ENCODE results near the gene SERPINB3.
"Not testable (repeated sequence)": the region's sequence is repeated elsewhere in the genome, so short reads cannot be mapped to it uniquely, and the experiment has no call there.

SERPINB3 gene

GRCh38 chr18:63661750-63662149, at the start of gene SERPINB3:
Gene SERPINB3 (minus strand): TSS chr18:63661893. CDS start chr18:63661216, 677 bp downstream.
- DNase-seq (ENCODE audit: low read depth, low spot score), result not testable (repeated sequence)

DNA sequence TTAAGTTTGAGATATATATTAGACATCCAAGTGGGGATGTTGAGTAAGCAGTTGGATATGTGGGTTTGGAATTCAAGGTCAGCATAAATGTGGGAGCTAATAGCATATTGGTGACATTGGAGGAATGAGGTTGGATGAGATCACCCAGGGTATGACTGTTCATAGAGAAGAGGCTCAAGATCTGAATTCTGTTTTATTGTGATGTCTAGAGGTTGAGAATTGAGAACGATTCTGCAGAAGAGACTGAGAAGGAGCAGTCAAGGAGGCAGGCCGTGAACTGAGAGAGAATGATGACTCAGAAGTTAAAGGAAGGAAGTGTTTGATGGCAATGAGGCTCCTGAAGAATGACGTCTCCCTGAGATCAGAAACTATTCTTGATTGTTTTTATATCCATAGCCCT, 47.0 kb upstream of the SERPINB3 start:
- peak; percentile 1 for DNase-seq (ENCODE audit: low read depth, low spot score)

GRCh38 chr18:63707816-63708215, 46.1 kb upstream of the SERPINB3 start:
- DNase-seq (ENCODE audit: low read depth, low spot score), result no peak

- DNase-seq (ENCODE audit: low read depth, low spot score), result no peak
Measured at GRCh38 chr18:63705401-63705800, 43.7 kb upstream of the SERPINB3 start.

- DNase-seq (ENCODE audit: low read depth, low spot score), result no peak
Measured at GRCh38 chr18:63702660-63703059, 41.0 kb upstream of the SERPINB3 start, which contains the start of gene SERPINB11. Gene SERPINB11 (plus strand): TSS chr18:63702960. CDS start chr18:63710194, 7,234 bp downstream.

DNA sequence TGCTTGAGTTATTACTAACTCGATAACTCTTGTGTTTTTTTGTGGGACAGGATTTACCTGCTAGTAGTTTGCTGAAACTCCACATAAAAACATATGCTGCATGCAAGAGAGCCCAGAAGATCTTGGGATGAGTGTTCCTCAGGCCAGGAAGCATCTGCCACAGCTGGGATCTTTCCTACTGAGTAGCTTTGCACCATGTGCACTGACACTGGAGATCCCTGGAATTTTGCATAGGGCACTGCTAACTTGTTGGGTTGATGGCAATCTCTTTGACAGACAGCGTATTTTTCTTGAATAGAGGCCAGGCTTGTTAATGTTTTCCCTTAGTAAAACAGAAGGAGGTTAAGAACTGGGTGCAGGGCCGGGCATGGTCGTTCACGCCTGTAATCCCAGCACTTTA, 40.3 kb upstream of the SERPINB3 start:
- DNase-seq (ENCODE audit: low read depth, low spot score), result no peak

DNA sequence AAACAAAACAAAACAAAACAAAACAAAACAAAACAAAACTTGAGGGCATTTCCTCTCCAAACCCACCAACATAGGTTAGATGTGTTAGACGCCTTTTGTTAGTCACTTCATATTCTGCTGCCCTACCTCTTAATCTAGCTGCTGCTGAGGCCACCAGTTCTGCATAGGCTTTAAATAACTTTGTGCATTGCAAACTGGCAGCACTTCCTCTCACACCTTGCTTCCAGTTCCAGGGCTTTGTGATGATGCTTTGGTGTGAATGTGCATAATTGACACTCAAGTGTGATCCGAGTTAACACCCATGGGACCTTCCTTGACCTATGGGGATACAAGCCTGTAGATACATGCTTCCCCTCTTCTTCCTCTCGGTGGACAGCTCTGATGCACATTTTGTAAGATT, 38.8 kb upstream of the SERPINB3 start:
- DNase-seq (ENCODE audit: low read depth, low spot score), result no peak

DNA sequence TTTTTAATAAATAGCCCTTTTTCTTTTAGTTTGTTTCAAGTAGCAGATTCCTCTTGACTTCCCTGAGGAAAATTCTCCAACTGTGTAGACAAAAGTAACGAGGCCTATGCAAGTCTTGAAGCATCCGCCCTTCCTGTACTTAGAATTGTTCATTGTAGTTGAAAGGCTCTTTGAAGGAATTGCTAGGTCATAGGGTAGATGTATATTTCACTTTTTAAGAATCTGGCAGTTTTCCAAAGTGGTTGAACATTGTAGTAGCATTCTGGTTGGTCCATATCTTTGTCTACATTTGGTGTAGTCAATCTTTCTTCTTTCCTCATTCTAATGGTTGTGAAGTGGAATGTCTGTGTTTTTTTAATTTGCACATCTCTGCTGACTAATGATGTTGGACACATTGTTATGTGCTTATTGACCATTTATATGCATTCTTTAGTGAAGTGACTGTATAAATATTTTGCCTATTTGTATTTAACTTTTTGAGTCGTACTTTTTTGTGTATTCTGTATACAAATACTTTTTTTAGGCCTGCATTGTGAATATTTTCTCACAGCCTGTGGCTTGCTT, 35.5 kb upstream of the SERPINB3 start:
- DNase-seq (ENCODE audit: low read depth, low spot score), result no peak

DNA sequence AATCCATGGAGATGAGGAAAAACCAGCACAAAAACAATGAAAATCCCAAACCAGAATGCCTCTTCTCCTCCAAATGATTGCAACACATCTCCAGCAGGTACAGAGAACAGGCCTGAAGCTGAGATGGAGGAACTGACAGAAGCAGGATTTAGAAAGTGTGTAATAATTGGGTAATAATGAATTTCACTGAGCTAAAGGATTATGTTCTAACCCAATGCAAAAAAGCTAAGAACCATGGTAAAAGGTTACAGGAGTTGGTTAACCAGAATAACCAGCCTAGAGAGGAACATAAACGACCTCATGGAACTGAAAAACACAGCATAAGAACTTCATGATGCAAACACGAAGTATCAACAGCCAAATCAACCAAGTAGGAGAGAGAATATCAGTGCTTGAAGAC, 27.4 kb upstream of the SERPINB3 start:
- no peak for DNase-seq (ENCODE audit: low read depth, low spot score)

- DNase-seq (ENCODE audit: low read depth, low spot score), result no peak
Measured at GRCh38 chr18:63686871-63687270, 25.2 kb upstream of the SERPINB3 start.

DNA sequence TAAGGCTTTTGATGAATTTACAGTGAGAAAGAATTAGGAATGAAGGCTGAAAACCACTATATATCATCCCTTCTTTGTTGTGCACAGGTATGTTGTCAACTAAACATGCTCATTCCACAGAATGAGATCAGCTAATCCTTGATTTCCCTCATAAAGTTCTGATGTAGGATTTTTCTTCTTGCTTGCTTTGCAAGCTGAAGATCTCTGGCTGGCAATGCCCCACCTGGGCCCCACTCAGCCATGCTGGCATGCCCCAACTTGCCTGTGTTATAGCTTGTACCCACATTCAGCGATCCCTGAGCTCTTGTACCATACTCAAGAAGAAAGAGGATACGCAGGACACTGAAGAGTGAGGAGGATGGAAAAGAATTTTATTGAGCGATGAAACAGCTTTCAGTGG, 23.0 kb upstream of the SERPINB3 start:
- DNase-seq (ENCODE audit: low read depth, low spot score), result no peak

- no peak for DNase-seq (ENCODE audit: low read depth, low spot score)
Measured at GRCh38 chr18:63683890-63684289, 22.2 kb upstream of the SERPINB3 start.

GRCh38 chr18:63683152-63683551, 21.5 kb upstream of the SERPINB3 start:
- DNase-seq (ENCODE audit: low read depth, low spot score), result peak; percentile 47

GRCh38 chr18:63681449-63682340, 20.0 kb upstream of the SERPINB3 start:
- DNase-seq (ENCODE audit: low read depth, low spot score), result no peak

DNA sequence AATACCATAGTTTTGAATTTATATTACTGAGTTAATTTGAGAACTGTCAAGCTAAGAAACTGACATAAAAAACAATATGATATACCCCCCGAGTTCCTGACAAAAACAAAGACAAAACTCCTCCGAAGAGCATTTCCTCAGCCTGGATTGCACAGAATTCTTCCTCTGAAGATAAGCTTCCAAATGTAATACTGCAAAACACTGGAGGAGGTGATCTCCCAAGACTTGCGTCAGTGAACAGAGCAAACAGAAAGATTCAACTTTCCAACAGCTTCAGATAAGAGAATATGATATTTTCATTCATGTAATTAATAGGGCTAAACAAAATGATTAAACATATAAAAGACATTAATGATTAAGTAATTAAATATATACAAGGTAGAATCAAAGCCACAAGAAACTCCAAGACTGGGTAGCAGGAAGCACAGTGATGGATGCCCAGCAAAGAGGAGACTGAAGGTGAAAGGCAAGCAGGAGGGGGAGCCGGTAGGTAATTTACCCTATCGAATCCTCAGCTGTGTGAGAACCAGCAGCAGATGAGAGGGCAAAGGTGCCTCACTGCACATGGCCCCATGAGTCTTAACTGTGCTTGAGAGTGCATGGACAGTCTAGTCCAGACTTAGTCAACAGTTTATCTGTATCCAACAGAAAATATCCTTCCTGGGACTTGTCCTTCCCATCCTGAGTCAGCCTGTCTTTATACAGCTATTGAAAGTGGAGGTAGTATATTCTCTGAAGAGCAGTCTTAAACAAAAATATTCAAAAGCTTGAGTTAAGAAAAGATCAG, 18.3 kb upstream of the SERPINB3 start:
- DNase-seq (ENCODE audit: low read depth, low spot score), result no peak

DNA sequence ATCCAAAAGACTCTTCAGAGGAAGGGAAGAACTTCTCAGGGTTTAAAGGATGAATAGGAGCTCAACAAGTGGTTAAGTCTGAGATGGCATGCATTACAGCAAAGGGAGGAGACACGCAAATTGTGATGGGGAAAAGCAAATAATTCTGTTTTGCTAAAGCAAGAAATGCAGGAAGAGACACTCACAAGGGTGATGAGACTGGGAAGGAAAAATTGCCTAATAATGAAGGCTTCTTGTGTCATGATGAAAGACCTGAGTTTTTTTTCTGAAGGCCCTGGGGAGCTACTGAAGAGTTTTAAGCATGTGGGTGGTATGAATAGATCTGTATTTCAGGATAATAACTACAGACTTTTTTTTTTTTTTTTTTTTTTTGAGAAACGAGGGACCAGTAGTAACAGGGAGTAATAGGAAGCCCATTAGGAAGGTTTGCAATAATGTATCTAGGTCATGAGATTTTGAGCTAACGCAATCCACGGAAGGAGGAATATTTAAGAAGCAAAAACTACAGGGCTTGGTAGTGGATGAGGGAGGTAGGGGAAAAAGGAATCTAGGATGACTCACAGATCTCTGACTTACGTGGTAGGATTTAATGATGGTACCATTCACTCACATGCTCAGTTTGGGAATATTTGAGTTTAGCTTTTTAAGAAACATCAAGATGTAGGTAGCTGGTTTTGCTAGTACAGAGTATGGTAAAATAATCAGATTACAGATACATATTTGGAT, 16.0 kb upstream of the SERPINB3 start:
- no peak for DNase-seq (ENCODE audit: low read depth, low spot score)

DNA sequence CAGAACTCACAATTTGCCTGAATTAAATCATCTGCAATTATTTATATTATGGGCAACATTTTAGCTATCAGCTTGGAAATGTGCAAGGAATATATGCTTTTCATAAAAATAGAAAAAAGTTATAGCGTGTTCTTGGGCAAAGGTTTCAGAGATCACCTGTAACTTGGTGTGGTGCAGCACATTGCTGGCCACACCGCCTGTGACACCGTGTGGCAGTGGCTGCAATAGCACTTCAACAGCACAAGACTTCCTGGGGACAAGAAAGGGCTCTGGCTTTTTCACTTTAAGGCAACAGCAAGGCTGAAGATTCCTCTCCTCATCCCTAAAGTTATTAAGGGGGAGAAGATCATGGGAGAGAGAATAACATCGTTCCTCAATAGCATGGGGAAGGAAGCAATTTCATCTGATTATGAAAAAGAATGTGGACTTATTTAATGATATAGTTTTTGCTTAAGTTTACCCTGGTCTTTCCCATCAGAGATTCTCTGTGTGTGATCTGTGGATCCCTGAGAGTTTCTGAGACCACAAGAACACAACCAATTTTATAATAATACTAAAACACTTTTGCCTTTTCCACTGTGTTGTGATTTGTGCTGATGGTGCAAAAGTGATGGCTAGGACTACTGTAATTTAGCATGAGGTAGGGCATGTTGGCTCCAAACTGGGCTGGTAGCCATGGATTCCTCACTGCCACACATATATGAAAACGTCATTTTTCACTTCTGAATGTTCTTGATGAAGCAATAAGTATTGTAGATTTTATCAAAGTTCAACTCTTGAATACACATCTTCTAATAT, 15.0 kb upstream of the SERPINB3 start:
- DNase-seq (ENCODE audit: low read depth, low spot score), result no peak

DNA sequence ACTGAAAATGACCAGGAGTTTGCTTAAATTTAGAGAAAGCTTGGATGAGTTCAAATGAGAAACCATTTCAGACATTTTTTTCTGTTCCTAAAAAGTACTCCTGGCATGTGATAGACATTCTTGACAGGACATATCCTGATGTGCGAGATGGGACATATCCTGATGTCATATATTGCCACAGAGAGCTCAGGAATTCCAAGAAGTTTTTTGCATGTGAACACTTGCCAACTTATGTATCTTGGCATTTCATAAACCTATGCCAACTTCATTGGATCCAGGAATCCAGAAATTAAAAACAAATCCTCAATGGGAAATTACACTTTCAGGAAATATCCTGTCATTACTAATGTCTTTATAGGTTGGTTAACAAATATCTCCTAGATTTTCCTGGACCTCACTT, 2.9 kb upstream of the SERPINB3 start:
- DNase-seq (ENCODE audit: low read depth, low spot score), result no peak

GRCh38 chr18:63658920-63659319, 2.8 kb downstream of the SERPINB3 start:
- not testable (repeated sequence) for DNase-seq (ENCODE audit: low read depth, low spot score)

GRCh38 chr18:63650271-63650670, 11.4 kb downstream of the SERPINB3 start:
- not testable (repeated sequence) for DNase-seq (ENCODE audit: low read depth, low spot score)

GRCh38 chr18:63648241-63648640, 13.5 kb downstream of the SERPINB3 start:
- DNase-seq (ENCODE audit: low read depth, low spot score), result no peak

Measured in smooth muscle cell of the brain vasculature (primary cell).